22Rv1 (cell line): ENCODE measurements around the gene WNK1.
"Not testable (repeated sequence)": the region's sequence is repeated elsewhere in the genome, so short reads cannot be mapped to it uniquely, and the experiment has no call there.

Experiments used
- CTCF ChIP-seq: fragments of 450-650 bp; IDR thresholded peaks from 2 replicates; pipeline ENCODE4 v1.5.1; 2017; ENCODE audit warnings: mild to moderate bottlenecking
- ZFX ChIP-seq: fragments of 450-650 bp; IDR thresholded peaks from 2 replicates; pipeline ENCODE4 v1.6.1; 2017; ENCODE audit warnings: antibody characterized with exemption, borderline replicate concordance

- not testable (repeated sequence) for TF ChIP-seq CTCF, ZFX
These were observed 65.1 kb downstream of the WNK1 start for GRCh38 chr12:817456-817855.
